GM12801 (cell line): Measurements from ENCODE around the gene ANKRD11.

ENCODE experiments used
- TF ChIP-seq, protein P1 (sequence below): IDR thresholded peaks from one replicate; pipeline ENCODE4 v1.5.1; 2011; ENCODE audit warnings: control low read depth; ENCODE audit not compliant: insufficient read length; ENCODE audit errors: extremely low read depth

ANKRD11 gene

GRCh38 chr16:89423681-89424260, 66.6 kb downstream of the ANKRD11 start:
- TF ChIP-seq, protein P1, sequence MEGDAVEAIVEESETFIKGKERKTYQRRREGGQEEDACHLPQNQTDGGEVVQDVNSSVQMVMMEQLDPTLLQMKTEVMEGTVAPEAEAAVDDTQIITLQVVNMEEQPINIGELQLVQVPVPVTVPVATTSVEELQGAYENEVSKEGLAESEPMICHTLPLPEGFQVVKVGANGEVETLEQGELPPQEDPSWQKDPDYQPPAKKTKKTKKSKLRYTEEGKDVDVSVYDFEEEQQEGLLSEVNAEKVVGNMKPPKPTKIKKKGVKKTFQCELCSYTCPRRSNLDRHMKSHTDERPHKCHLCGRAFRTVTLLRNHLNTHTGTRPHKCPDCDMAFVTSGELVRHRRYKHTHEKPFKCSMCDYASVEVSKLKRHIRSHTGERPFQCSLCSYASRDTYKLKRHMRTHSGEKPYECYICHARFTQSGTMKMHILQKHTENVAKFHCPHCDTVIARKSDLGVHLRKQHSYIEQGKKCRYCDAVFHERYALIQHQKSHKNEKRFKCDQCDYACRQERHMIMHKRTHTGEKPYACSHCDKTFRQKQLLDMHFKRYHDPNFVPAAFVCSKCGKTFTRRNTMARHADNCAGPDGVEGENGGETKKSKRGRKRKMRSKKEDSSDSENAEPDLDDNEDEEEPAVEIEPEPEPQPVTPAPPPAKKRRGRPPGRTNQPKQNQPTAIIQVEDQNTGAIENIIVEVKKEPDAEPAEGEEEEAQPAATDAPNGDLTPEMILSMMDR = no peak

DNA sequence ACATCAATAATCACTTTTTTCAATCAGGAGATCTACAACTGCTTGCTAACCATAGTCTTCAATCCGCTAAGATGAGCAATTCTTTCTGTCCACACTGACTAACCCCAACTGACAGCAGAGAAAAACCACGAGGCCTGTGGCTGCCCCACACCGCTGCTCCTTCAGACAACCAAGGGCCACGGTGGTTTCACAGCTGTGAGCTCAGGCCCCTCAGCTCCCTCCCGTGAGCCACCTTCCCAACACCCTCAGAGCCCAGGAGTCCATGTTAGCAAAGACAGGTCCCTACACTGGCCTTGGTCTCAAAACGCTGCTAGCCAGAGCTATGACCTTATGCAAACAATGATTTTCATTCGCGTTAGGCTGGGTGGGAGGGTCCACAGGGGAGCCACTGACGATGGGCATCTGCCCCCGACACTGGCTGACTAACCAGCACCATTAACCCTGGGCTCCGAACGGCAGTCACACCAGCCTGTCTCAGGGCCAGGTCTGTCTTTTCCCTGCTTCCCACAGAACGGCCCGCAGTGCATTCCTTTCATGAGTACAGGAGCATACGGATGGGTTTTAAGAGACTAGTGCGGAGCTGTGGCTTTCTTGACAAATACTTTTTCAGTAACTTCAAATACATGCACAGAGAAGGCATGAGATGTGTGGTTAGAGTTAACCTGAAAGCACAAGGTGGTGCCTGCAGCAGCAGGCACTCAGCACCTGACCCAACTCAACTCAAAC, 67.3 kb downstream of the ANKRD11 start:
- TF ChIP-seq, protein P1 = no peak

- TF ChIP-seq, protein P1 = no peak
These were observed 67.8 kb downstream of the ANKRD11 start for GRCh38 chr16:89422527-89422904.

- TF ChIP-seq, protein P1 = no peak
These were observed 70.2 kb downstream of the ANKRD11 start for GRCh38 chr16:89420204-89420603.

DNA sequence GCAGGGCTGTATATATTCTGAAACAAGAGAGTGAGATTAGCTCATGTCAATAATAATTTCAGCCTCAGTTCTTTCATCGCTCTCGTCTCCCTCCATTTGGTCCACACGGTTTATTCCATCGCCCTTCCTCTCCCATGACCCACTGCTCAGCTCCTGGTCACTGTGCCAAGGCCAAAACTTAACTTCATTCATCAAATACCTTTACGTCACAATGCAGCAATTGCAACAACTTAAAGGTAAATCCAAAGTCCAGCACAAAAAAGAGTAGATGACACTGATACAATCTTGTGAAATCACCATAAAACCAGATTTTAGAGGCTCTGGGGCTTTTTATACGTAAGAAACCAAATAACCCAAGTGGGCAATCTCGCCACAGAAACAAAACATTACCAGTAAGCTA, 72.0 kb downstream of the ANKRD11 start:
- TF ChIP-seq, protein P1 = no peak

DNA sequence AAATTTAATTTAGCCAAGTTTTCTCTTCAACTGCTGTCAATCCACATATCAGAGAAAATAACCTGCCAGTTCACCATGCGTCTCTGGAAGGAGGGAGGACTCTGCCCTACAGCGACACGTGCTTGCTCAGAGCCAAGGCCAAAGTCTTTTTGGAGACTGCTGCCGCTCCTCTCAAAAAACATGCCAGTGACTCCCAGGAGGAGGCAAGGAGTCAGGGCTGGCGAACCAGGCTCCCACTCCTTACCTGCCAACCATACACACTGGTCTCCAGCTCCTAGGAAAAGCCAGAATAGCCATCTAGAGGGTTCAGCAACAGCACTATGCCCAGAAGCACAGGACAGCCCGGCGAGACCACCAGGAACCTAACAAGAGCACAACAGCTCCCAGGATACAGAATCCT, 73.0 kb downstream of the ANKRD11 start:
- TF ChIP-seq, protein P1 = no peak

GRCh38 chr16:89413811-89414585, 76.4 kb downstream of the ANKRD11 start:
- TF ChIP-seq, protein P1 = no peak
